DMS153 (cell line): Measurements from ENCODE around the gene SERTAD2.
A peak's percentile ranks its signal among the peaks of the same experiment; 100 is the strongest.

Source experiments
- DNase-seq: peaks from one replicate; lab custom pipeline; 2025; lab: John Stamatoyannopoulos, UW

Gene SERTAD2, protein sequence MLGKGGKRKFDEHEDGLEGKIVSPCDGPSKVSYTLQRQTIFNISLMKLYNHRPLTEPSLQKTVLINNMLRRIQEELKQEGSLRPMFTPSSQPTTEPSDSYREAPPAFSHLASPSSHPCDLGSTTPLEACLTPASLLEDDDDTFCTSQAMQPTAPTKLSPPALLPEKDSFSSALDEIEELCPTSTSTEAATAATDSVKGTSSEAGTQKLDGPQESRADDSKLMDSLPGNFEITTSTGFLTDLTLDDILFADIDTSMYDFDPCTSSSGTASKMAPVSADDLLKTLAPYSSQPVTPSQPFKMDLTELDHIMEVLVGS

DNA sequence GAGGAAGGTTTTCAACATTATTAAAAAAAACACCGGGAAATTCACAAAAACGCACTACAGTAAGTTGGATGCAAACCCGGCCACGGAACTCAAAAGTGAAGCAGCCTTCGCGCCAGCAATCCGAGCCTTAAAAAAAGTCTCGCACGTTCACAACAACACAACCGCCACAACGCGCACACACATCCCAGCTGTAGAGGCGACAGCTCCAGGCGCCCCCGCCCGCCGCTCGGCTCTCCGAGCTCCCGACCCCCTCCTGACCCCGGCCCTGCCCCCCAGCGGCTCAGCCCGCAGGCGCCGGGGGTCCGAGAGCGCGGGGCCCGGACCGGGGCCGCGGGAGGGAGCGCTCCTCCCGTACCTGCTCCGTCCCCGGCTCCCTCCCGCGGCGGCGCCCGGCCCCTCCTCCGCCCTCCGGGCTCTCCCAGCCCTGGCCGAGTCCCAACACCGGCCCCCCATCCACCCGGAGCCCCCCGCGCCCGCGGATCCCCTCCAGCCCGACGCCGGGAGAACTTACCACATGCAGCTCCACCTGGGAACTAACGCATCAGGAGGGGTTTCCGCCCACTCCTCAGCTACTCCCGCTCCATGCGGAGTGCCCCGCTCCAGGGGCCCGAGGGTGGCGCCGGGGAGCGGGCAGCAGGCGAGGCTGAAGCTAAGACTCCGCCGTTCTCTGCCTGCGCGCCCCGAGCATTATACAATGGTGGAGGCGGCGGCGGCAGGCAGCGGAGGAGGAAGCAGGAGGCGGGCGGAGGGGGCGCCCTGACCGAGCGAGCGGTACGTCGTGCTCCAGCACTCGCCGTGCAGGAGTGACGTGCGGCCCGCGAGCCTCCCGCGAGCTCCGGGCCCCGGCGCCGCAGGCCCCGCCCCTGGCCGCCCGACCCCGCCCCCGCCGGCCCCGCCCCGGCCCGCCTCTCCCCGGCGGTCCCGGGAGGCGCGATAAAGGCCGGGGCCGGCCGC is at the start of gene SERTAD2:
Gene SERTAD2, minus strand, starts transcription at position 805 of the 954 bp plus-strand sequence. CDS start 17,042 bp downstream, outside the sequence.
- peak; percentile 87 for DNase-seq

DNA sequence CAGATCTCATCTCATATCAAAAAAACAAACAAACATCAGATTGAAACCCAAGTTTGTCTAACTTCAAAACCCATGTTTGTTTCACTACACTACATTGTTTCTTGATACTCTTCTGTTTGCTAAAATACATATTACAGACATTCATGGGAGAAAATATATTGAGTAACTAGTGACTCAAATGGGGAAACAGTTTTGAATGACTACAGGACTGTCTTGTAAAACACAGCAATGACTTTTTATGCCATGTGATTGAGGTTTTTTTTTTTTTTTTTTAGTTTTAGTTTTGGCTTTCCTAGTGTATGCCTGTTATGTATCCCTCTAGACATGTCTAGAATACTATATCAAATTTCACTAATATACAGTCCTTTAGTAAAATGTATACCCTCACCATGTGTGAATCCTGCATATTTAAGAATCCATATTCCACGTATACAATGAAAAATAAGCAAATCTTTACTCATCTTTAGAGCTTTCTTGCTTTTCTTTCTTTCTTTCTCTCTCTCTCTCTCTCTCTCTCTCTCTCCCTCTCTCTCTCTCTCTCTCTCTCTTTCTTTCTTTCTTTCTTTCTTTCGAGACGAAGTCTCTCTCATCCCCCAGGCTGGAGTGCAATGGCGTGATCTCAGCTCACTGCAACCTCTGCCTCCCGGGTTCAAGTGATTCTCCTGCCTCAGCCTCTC is 46.6 kb upstream of the SERTAD2 start:
- DNase-seq: no peak

DNA sequence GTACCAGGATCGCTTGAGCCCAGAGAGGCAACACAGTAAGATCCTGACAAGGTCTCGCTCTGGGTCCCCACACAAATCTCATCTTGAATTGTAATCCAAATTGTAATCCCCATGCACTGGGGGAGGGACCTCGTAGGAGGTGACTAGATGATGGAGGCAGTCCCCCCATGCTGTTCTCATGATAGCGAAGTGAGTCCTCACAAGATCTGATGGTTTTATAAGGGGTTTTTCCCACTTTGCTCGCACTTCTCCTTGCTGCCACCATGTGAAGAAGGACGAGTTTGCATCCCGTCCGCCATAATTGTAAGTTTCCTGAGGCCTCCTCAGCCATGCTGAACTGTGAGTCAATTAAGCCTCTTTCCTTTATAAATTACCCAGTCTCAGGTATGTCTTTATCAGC is 46.0 kb upstream of the SERTAD2 start:
- no peak for DNase-seq

DNA sequence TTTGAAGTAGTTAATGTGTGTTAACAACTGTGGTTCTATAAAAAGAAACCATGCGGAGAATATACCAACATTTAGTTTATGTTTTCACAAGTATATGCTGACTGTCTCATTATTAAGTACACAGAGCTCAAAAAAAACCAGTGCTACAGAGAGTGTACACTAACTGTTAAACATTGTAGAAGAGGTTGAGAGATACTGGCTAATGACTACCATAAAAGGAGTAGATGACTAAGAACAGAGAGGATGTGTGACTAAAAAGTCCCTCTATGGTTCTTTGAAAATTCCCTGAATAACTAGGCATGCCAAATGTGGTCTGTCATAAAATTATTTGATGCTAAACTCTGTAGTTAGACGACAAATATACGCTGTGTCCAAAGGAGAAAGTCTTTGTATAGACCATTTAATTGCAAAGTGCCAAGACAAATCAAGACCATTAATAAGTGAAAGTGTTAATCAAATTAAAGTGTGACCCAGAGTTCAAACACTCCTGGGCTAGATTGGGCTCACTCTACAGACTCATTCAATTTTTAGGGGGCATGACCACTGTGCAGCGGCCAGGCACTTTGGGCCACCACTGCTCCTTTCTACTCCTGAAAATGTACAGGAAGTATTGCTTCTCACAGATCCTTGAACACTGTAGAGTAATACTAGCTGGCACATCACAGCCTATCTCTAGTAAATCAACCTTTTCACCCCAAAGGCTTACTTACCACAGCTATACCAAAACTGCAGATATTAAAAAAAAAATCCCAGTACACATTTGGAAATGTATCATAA is 45.1 kb upstream of the SERTAD2 start:
- no peak for DNase-seq

DNA sequence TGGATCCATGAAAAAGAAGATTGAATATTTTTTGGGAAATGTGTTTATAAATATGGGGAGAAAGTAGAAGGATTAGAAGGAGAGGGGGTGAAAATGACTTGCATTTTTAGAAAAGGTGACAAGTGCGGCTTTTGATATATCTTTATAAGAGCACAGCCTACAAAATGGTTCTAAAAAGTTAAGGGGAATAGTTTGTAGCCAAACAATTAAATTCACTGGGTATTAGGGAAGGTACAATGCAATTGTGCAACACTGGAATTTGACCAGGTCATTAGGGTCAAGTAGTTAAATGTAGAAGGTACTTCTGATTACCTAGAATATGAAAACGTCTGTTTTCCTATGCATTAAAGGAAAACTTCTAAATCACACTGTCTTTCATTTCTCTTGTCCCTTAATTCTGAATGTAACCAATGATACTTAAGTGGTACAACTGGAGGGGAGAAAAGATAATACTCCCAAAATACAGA is 44.5 kb upstream of the SERTAD2 start:
- no peak for DNase-seq

DNA sequence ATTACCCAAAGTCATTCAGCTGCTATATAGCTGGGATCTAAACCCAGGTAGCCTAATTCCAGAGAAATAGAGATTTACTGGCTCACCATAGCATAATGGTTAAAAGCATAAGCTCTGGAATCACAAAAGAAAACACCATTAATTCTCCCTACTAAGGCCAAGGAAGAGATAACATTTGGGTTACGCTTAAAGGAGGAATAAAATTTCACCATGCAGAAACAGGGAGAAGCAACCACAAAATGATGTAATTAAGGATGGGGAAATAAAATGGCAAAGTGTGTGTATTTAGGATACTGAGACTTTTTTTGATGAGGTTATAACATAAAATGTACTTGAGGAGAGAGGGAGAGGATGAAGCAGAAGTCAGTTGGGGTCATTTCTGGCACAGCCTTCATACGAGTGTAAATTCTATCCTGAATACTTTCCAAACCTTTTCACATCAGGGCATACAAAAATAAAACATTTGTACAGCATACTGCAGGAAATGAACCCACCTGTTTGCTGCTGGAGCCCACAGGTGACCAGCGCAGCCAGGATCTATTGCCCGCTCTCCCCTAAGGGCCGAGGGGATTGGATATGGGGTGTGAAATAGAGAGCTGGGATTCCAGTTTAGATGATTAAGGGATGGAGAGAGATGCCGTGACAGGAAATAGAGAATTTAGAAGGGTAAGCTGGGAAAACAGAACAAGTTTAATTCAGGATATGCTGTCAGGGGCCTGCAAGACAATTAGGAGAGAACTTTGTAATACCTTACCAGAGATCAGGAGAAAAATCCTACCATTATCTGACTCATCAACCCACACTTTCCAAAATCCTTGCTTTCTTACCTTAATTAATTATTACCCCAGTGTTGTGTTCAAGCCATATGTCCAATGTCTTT is 43.8 kb upstream of the SERTAD2 start:
- no peak for DNase-seq

DNA sequence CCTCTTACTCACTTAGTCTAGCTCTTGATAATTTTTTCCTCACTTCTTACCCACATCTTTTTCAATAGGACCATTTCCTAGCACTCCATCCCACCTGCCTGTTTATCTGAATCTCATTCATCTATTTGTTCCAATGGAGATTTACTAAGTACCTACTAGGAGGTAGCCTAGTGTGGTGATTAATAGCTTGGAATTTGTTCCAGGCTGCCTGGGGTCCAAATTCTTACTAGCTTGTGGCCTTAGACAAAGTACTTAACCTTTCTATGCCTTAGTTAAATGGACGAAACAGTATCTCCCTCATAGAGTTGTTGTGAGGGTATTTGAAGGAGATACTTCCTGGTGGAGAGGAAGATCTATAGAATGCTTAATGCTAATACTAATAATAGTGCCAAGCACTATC is 42.9 kb upstream of the SERTAD2 start:
- no peak for DNase-seq

DNA sequence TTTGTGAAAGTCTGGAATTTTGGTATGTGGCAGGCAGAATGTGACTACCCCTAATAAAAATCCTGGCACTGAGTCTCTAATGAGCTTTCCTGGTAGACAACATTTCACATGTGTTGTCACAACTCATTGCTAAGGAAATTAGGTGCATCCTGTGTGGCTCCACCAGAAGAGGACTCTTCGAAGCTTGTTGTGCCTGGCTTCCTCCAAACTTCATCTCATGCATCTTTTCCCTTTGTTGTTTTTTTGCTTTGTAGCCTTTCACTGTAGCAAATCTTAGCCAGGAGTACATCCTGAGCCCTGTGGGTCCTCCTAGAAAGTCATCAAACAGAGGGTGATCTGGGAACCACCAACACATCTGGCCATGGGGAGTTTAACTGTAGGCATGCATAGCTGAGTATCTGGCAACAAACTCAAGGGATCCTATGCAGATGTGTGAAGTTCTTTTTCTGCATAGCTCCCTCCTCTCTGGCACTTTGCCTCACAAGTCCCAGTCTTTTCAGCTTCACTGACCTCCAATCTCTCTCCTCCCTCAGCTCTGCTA is 42.1 kb upstream of the SERTAD2 start:
- DNase-seq: no peak

DNA sequence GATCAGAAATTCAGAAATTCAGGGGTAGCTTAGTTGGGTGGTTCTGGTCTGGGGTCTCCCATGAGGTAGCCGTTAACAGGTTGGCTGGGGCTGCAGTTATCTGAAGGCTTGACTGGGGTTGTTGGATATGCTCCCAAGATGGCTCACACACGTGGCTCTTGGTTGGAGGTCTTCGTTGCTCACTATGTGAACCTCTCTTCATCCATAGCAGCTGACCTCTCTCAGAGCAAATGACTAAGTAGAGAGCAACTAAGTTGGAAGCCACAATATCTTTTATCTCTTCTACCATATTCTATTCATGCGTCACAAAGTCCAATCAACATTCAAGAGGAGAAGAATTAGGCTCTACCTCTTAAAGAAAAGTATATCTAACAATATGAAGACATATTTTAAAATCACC is 38.7 kb upstream of the SERTAD2 start:
- DNase-seq: no peak

DNA sequence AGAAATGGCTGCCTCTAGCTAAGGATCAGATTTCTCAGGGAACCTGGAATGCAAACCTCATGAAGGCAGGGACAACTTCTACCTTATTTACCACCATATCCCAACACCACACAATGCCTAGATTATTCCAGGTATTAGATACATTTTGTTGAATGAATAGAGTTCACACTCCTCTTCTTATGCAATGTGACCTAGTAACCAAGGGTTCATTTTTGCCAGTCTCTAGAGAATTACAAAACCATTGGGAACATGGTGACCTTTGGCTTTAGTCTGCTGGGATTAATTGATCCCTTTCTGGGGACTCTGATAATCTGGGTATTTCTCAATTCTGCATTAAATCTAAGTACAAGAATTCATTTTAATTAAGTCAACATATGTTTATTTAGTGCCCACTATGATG is 35.2 kb upstream of the SERTAD2 start:
- DNase-seq: no peak

DNA sequence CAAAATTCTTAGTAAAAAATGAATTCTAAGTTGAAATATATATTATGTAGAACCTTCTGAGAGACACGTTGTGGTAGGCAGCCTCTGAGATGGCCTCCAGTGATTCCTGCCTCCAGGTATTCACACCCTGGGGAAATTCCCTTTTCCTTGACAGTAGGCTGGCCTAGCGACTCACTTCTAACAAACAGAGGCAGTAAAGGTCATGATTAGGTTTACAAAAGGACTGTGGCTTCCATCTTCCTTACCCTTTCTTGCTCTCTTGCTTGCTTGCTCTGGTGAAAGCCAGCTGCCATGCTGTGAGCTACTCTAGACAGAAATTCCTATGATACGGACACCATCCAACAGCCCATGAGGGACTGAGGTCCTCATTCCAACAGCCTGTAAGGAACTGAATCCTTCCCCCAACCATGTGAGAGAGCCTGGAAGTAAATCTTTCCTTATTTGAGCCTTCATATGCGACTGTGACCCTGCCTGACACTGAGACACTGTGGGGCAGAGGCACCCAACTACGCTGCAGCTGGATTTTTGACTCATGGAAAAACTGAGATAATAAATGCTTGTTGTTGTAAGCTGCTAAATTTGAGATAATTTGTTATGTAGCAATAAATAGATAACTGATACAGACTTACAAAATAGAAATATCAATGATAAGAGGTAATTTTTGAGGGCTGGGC is 32.7 kb upstream of the SERTAD2 start:
- DNase-seq: no peak

DNA sequence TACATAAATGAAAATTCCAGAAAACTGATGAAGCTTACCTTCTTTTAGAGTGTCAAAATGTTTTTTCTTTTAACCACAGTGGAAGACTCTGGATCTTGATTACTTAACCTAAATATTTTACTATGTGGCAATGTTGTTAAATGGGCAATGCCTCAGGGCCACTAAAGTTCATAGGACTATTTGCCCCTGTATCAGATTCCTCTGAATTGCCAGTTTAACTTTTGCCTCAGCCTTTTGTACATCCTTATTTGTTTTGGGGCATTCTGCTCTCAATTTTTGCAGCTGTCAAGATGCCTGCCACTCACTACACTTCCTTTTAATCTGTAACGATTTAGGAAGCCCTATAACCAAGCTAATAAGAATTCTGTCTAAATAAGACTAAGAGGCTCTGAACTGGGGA is 31.7 kb upstream of the SERTAD2 start:
- no peak for DNase-seq

DNA sequence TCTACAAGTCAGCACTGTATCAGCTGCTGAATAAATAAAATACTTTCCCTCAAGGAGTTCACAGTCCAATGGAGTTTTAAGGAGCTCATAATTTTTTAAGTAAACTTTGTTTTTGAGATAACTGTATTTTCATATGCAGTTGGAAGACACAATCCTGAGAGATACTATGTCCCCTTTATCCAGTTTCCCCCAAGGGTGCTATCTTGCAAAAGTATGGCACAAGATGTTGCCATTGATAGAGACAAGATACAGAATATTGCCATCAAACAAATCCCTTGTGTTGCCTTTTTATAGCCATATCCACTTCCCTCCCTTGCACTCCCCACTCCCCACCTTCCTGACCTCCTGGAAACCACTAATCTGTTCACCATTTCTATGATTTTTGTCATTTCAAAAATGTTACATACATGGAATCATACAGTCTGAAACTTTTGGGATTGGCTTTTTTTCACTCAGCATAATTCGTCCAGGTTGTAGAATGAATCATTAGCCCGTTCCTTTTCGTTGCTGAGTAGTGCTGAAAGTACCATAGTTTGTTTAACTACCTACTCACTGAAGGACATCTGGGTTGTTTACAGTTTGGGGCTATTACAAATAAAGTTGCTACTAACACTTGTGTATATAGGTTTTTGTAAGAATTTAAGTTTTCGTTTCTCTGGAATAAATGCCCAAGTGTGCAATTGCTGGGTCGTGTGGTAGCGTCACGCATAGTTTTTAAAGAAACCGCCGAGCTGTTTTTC is 30.2 kb upstream of the SERTAD2 start:
- no peak for DNase-seq

DNA sequence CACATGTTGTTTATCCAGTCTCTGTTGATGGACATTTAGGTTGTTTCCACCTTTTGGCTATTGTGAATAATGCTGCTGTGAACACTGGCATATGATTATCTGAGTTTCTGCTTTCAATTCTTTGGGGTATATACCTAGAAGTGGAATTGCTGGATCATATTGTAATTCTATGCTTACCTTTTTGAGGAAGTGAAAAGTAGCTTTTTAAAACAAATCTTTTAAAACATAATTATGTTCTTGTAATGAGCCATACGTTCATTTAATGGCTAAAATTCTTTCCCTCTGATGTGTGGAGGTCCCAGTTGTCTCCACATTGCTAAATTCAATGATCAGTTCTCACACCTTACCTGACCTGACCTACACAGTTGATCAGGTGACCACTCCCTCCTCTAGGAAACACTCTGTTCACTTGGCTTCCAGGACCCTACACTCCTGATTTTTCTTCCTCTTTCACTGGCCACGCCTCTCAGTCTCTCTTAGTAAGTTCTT is 27.8 kb upstream of the SERTAD2 start:
- DNase-seq: no peak

DNA sequence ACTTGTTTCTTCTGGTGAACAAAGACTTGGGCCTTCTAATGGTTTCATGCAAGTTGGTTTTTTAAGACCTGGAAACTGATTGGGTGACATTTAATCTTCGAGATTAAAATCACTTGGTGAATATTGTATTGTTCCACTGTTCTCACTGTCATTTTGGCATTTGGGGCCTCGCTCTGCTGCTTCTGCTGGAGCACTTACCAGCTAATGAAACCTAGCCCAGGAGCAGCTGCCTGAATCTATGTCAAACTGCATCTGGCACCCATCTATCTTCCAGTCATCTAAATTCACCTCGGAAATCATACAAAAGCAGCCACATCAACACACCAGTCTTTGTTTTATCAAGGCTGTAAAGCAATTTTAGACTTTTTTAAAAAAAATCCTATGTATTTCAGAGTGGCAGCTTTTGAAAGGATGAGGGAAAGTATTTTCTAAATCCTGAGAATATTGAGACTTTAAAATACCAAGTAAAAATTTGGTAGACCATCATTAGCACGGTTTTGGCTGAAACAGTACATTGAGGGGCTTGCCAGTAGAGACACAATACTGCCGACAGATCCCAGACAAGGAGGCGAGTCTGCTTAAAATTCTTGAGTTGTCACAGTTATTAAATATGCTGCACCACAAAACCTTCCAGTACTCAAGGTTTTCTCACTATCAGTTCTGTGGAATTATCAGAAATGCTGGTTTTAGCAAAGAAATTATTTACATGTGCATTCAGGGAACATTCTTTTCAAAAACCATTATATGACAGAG is 26.1 kb upstream of the SERTAD2 start:
- no peak for DNase-seq

DNA sequence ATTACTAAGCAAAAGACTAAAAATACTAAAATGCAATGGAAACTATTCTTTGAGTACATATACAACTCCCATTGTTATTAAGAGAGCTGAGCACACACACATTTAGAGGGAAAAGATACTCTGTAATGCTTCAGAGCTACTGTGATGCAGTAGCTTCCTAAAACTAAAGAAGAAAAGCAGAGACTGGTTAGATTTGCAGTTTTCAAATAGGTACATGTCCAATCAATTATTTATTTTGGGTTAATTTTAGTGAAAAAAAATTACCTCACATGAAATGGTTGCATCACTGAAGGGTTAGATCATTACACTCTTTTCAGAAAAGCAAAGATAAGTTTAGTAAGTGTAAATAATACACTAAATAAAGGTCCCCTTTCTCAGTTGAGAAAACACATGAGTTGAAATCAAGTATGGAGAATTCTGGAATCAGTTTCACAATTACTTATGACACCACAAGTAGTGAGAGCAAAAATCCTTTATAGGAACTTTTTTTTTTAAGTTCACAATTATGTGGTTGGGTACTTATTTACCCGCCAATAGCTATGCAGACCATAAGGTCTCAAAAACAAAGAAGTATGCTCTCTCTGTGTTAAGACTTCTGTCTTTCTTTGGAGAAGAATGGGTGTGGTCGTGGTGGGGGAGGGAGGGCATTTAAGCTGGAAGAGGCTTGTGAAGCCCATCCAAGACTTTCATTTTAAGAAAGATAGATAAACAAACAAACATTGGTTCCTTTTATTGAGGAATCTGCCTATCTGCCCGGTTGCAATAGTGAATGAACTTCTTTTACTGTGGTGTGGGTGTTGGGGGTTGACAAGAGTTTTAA is 25.3 kb upstream of the SERTAD2 start:
- DNase-seq: no peak

DNA sequence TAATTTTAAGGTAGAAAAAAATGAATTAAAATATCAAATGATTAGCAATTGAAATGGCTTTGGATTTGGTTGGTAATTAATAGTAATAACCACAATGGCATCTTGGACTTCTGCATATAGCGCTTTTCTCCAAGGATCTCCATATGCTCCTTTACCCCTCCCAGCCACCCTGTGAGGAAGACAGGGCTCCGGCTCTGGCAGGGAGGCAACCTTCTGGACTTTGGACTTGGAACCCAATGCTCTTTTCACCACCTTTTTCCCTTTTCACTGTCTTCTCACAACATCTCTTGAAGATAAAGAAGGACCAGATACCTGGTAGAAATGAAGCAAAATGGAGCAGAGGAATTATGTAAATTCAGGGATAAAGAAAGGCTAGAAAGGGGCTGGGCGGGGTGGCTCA is 23.8 kb upstream of the SERTAD2 start:
- no peak for DNase-seq
